SKM-1 treated with dmso at 0.1 percent for 144 hours (cell line): ENCODE data around the gene LAMA2.
"Not testable (repeated sequence)": the region's sequence is repeated elsewhere in the genome, so short reads cannot be mapped to it uniquely, and the experiment has no call there.

Experiments used
- DNase-seq: peaks from one replicate; lab custom pipeline; 2025; ENCODE audit not compliant: unreplicated experiment; lab: John Stamatoyannopoulos, UW

Gene LAMA2

GRCh38 chr6:129172279-129172995 is 289.5 kb downstream of the LAMA2 start:
- not testable (repeated sequence) for DNase-seq

DNA sequence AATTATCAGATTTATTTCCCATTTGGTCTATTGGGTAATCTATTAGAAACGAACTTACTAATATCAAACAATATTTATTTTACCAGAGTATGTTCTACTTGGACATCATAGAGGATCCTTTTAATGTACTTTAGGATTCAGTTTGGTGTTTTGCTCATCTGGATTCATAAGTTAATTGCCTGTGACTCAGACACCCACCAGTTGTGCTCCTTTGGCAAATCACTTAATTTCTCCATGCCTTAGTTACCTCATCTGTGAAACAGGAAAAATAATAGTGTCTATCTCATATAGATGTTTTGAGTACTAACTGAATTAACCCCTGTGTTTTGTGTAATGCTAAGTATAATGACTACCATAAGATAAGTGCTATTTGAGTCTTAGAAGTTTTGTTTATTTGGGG is 292.1 kb downstream of the LAMA2 start:
- no peak for DNase-seq

- DNase-seq = no peak
Observed at GRCh38 chr6:129177801-129178200, 294.9 kb downstream of the LAMA2 start.

DNA sequence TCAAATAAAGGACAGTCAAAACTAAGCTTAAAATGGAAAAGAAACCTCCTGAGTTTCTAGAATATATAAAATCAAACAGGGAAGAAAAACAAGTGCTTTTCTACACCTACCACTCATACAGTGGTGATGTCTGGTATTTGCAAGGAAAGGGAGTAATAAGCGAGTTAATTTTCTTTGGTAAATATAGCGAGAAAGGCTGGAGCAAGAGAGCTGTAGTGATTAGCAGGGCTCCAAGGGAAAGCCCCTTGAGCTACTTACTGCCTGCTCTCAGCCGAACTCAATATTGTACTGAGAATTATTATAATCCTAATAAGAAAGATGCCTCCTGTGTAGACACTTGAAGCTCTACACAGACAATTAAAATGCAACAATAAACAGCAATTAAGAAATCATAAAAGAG is 296.3 kb downstream of the LAMA2 start:
- no peak for DNase-seq

DNA sequence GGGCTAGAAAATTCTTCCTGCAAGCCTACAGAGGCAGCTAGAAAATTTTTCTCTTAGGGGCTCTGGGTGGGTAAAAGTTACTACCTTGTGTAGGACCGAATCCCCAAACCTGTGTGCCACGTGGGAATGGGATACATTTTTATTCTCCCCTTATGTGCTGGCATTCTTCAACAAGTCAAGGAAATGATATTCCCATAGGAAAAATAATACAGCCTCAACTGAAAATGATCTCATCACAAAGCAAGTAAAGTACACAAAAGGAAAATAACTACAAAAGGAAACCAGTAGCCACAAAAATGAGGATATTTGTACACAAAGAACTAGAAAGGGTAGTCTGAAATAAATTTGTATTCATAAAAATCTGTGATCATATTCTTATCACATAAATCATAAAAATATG is 298.1 kb downstream of the LAMA2 start:
- DNase-seq = no peak

DNA sequence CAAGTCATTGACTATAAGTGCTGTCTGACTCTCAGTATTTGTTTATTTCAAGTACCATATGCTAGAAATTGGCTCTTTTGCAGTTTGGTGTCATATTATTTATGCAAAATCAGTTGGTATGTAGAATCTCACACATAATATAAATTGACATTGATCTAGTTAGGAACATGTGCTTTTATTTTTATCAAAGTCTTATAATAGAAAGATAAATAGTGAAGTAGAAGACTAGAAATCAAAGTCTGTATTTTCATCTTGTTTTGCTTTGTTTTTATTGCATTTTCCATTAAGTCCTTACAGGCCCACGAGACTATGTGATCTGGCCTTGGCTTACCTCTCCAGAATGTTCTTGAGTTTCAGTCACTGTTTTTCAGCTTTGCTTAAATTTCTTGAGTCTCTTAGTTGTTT is 300.3 kb downstream of the LAMA2 start:
- DNase-seq = no peak

DNA sequence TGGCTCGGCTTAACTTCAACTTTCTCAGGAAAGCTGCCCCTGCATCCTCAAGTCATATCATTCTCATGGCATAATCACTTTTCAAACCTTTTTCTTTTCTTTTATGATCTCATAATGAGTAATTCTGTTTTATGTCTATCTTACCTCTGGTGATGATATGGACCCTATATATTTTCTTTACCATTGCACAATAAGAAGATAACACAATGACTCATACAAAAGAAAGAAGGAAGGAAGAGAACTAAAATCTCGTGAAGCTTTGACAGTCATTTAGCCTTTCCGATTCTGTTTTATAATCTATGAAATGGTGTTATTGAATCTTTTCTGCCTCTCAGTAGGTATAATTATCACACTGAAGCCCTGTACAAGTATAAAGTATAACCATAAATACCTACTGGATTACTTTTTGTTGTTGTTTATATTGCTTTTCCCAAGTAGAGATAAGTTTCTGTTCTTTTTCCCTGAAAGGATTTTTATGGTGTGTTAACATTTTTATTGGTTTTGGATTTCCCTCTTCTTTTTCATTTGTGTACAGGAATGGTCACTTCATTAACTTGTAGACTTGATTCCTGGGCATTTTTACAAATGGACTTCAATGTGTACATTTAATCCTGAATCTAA is 300.9 kb downstream of the LAMA2 start:
- DNase-seq = no peak

- DNase-seq = no peak
Observed at GRCh38 chr6:129184324-129184723, 301.4 kb downstream of the LAMA2 start.

GRCh38 chr6:129184808-129185366 is 301.9 kb downstream of the LAMA2 start:
- DNase-seq = no peak

GRCh38 chr6:129186988-129187387 is 304.1 kb downstream of the LAMA2 start:
- DNase-seq = no peak

DNA sequence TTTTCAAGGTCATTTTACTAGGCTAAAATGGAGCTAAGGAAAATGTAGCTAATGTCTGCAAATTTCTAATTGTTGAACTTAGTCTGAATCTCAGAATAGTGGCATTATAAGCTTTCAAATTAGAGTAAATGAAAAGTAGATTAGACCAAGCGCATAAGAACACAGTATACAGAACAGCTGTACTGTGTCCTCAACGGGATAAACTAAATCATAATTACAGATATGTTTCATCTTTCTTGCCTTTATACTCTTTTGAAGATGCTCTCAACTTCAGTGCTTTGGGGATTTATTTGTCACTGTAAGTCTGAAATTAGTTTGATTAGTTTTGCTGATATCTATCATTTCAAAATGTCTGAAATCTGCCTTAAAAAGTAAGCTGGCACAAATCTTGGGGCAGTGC is 305.4 kb downstream of the LAMA2 start:
- DNase-seq = no peak

DNA sequence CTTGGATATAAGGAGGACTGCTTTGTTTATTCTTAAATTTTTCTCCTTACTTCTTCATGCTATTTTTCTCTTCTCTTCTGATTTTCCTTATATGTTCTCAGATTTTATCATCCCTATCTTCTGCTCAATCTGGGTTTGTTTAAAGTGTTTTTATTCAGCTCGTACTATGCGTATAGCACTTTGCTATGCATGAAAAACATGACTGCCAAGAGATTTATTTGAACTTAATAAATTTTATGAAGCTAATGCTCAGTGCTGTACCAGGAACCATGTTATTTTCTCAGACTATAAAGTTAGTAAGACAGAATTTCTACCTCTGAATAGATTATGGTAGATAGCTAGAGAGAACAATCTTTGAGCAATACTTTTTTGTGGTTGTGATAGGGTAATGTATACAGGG is 305.9 kb downstream of the LAMA2 start:
- DNase-seq = no peak

GRCh38 chr6:129189266-129189665 is 306.3 kb downstream of the LAMA2 start:
- DNase-seq = no peak

GRCh38 chr6:129191235-129191634 is 308.3 kb downstream of the LAMA2 start:
- no peak for DNase-seq

DNA sequence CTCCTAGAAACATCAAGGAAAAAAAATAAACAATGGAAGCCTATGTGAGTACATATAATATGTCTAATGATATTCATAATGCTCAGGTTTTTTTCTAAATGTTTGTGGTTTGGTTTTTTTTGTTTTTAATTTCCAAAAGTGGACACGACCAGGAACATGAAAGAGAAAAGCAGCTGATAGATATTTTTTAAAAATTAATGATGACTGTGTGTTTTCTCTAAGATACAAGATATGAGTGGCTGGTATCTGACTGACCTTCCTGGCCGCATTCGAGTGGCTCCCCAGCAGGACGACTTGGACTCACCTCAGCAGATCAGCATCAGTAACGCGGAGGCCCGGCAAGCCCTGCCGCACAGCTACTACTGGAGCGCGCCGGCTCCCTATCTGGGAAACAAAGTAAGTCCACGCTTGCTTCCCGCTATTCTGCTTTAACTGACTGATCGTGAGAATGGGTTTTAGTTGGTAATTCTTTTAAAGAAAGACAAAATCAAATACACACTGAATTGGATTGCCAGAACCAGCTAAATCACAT is 309.6 kb downstream of the LAMA2 start:
- DNase-seq = no peak

GRCh38 chr6:129194306-129194941 is 311.5 kb downstream of the LAMA2 start:
- no peak for DNase-seq

DNA sequence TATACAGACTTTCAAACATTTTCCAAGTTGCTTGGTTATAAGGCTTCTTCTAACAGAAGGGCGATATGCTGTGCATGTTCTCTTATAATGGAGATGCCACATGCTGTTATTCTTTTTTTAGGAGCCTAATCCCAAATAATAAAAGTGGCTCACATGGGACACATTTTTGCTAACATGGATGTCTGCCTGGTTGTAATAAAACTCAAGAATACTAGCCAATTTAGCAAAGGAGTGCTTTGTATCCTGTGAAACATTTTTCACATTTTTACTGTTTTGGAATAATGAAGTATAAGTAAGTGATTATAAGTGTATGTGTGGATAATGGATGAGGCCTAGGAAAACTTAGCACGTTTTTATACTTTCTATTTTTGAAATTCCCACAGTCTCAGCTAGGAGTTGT is 312.2 kb downstream of the LAMA2 start:
- no peak for DNase-seq

GRCh38 chr6:129195643-129196042 is 312.7 kb downstream of the LAMA2 start:
- DNase-seq = no peak

DNA sequence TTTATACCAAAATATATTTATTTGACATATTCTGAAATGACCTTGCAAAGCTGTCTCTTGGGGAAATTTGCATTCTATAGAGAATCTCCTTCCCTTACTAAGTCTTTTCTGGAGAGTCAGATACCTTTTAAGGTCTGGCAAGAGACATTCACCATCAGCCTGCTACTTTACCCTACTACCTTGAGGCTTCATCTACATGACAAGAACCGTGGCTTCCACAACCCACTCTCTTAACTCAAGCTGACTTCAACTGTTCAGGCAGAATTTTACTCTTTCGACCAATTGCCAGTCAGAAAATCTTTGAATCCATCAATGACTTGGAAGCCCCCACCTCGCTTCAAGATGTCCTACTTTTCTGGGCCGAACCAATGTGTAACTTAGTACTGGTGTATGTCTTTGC is 314.2 kb downstream of the LAMA2 start:
- no peak for DNase-seq

DNA sequence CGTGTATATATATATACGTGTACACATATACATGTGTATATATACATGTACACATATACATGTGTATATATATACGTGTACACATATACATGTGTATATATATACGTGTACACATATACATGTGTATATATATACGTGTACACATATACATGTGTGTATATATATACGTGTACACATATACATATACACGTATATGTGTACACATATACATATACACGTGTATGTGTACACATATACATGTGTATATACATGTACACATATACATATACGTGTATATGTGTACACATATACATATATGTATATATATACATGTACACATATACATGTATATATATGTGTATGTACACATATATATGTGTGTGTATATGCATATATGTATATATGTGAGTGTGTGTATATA is 317.2 kb downstream of the LAMA2 start:
- no peak for DNase-seq

- DNase-seq = no peak
Observed at GRCh38 chr6:129203190-129203900, 320.4 kb downstream of the LAMA2 start.
